ENCODE results near the gene TSEN2.

TSEN2 gene

GRCh38 chr3:12557473-12558100 lies 73.3 kb downstream of the TSEN2 start:
- DNase-seq = no peak

DNA sequence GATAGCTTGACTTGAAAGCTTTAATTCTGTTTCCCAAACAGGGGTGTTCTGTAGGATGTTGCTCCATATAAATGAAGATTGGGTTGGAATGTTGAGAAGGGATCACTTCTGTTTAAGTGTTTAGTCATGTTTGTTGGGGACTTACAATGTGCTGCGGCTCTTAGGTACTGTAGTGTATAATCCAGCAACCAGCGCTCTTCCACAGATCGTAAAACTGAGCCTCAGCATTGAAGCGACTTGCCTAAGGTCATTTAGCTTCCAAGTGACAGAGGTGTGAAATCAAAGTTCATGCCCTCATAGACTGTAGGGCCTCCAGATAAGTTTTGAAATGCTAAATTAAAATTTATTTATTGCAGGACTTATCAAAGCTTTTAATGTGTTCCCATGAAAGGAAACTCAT lies 74.4 kb downstream of the TSEN2 start:
- no peak for DNase-seq

DNA sequence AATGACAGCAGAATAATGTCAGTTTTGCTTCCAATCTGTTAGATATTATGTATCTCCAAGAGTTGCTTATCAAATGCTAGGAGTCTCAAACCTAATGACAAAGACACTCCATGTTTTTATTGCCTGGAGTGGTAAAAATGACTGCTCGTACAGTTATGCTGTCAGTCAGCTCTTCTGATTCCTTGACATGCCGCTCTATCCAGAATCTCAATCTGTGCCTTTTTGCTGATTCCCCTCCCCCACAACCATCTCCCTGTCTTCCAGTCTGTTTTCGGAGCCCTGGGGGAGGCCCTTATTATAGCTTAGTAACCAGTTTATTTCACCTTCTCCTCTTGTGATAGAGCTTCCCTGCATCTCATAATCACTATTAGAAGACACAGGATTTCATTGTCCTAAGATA lies 75.2 kb downstream of the TSEN2 start:
- no peak for DNase-seq

- DNase-seq = no peak
Observed at GRCh38 chr3:12560505-12561190, 76.4 kb downstream of the TSEN2 start.

DNA sequence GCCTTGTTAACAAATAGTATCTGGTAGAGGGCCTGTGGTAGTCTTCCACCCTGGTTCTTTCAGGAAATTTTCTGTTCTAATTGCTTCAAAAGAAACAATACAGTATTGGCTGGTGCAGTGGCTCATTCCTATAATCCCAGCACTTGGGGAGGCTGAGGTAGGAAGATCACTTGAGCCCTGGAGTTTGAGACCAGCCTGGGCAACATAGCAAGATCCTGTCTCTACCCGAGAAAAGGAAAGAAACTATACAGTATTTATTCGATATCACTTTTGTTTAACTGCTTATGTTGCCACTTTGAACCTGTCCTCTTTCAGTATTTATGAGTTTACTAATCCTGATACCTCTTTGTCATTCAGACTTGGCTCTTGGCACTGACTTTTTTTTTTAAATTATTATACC lies 77.1 kb downstream of the TSEN2 start:
- no peak for DNase-seq

GRCh38 chr3:12562451-12562850 lies 78.2 kb downstream of the TSEN2 start:
- DNase-seq = no peak

- DNase-seq = no peak
Observed at GRCh38 chr3:12566976-12567375, 82.7 kb downstream of the TSEN2 start.

GRCh38 chr3:12568747-12569146 lies 84.5 kb downstream of the TSEN2 start:
- no peak for DNase-seq

DNA sequence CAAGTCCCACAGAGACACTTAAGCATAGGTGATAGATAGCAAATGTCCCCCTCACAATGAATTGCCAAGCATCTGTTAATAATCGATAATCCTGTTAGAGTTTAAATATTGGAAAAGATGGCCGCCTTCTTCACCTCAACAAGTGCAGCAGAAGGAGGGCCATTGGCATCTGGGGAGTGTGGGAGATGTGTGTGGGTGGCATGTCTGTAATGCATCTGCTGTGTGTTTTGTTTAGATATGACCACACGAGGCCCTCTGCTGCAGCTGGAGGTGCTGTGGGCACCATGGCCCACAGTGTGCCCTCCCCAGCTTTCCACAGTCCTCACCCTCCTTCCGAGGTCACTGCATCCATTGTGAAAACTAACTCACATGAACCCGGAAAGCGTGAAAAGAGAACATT lies 85.6 kb downstream of the TSEN2 start:
- no peak for DNase-seq

DNA sequence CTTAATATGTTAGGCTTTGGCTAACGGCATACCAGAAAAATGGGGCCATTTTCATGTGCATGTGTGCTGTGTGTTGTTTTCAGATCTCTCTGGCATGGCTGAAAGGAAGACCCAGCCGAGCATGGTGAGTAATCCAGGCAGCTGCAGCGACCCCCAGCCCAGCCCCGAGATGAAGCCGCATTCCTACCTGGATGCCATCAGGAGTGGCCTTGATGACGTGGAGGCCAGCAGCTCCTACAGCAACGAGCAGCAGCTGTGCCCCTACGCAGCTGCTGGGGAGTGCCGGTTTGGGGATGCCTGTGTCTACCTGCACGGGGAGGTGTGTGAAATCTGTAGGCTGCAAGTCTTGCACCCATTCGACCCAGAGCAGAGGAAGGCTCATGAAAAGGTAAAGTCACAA lies 87.7 kb downstream of the TSEN2 start:
- DNase-seq = no peak

DNA sequence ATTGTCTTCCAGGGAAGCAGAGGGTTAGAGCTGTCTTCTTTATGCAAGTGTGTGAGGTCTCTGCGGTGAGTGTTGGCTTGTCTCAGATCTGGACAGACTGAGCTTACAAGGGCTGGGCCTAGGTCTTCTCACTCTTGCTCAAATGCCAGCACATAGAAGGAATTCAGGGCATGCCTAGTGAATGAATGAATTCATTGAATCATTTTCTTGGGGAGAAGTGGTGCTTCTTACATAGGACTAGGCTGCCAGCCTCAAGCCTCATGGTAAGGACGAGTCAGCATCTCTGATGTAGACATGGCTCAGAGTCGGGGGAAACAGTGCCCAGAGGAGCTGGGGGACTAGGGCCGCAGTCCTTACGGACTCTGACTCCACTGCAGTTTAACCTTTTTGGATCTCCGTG lies 89.9 kb downstream of the TSEN2 start:
- no peak for DNase-seq

DNA sequence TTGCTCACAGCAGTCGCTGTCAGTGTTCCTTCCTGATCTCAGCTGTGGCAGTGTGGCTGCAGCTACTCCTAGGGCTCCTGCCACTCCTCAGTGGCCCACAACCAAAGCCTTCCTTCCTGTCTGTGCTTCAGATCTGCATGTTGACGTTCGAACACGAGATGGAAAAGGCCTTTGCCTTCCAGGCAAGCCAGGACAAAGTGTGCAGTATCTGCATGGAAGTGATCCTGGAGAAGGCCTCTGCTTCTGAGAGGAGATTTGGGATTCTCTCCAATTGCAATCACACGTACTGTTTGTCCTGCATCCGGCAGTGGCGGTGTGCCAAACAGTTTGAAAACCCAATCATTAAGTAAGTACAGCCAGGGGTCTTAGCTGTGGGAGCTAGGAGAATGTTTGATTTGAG lies 90.4 kb downstream of the TSEN2 start:
- no peak for DNase-seq

DNA sequence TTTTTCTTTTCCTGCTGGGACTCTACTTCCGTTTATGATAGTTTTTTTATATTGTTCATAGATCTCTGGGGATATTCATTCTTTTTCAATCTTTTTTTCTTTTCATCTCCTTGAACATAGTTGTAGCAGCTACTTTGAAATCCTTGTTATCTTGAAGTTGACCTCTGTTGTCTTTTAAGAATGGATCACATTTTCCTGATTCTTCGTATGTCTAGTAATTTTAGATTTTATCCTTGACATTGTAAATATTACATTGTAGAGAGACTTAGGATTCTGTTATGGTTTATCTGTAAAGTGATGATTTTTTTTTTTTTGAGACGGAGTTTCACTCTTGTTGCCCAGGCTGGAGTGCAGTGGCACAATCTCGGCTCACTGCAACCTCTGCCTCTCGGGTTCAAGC lies 93.1 kb downstream of the TSEN2 start:
- no peak for DNase-seq

DNA sequence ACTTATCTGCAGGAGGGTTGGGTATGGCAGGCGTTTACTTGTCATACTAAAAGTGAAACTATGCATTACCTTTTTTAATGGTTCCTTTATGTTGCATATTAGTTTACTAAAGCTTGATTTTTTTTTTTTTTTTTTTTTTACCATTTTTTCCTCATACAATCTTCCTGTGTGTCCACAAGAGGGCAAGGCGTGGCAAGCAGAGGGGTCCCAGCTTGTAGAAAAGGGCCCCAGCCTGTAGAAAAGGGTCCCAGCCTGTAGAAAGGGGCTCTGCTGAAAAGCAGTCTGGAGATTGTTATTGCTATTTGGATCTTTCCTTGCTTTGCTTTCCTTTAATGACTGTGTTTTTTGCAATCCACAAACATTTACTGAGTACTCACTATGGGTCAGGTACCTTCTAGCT lies 94.5 kb downstream of the TSEN2 start:
- no peak for DNase-seq

DNA sequence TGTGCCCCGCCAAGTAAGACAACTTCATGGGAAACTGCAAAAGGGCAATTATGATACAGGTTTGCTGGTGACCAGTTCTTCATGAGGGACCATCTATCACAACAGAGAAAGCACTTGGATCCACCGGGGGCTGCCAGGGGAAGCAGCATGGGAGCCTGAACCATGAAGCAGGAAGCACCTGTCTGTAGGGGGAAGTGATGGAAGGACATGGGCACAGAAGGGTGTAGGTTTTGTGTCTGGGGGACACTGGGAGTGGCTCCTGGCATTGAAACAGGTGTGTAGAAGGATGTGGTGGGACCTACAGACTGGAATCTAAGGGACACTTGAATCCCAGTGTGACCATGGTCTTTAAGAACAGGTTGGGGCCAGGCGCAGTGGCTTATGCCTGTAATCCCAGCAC lies 95.2 kb downstream of the TSEN2 start:
- DNase-seq = no peak

DNA sequence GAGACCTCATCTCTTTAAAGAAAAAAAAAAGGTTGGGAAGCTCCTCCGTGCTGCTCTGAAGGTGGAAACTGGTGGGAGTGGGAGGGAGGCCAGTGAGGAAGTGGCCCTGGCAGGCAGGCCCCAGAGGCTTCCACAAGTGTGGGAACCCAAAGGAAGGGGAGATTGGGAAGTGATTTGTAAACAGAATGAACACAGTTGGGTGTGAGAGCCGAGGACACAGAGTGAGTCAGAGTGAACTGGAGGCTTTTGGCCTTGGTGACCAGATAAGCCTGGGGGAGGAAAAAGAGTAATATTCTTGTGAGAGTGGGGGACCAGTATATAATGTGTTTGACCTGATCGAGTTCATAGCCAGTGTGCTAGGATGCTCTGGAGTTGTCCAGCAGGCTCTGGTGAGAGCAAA lies 95.6 kb downstream of the TSEN2 start:
- DNase-seq = no peak

DNA sequence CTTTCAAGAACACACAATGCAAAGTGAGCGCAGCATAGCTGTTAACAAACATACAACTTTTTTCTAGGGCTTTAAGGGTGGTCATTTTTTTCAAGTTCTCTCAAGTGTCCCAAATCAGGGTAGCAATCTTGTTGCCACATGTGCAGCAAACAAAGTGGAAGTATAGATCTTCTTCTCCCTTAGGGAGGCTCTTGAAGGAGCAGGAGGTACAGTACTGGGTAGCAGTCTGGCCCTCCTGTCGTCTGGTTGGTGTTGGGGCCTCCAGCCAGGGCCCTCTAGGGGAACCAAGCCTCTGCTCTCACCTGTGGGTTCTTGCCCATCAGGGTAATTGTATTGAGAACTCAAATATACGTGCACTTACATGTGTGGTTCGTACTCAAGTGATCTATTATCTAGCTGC lies 98.5 kb downstream of the TSEN2 start:
- DNase-seq = no peak

Measured in NCI-H748 treated with DMSO at 0.1 percent for 48 hours (cell line).